HepG2 (cell line): ENCODE measurements around the gene SPACA4. TPM values are rescaled to one million over a fixed set of nuclear protein-coding genes. Genes with fewer than 3 reads are reported as not detected.

Source experiments
- ASH2L ChIP-seq: fragments of 300-600, 200-600 bp; sonication (generic); IDR thresholded peaks from 2 replicates; pipeline ENCODE4 v1.7.0; 2017; ENCODE audit warnings: low read depth, mild to moderate bottlenecking, moderate library complexity, mixed read lengths, low read length; ENCODE audit not compliant: insufficient read length
- BRD4 ChIP-seq: sonication (generic); formaldehyde crosslinking; IDR thresholded peaks from 2 replicates; pipeline ENCODE4 v1.4.0; 2020; ENCODE audit warnings: missing genetic modification reagents
- CHD4 ChIP-seq: fragments of 200-600 bp; sonication (generic); IDR thresholded peaks from 2 replicates; pipeline ENCODE4 v1.7.0; 2017; ENCODE audit warnings: mild to moderate bottlenecking, low read length, borderline replicate concordance
- HNF4A ChIP-seq: sonication (generic); formaldehyde crosslinking; IDR thresholded peaks from 2 replicates; pipeline ENCODE4 v1.4.0; 2020; ENCODE audit warnings: missing genetic modification reagents
- KDM1A ChIP-seq: IDR thresholded peaks from 2 replicates; pipeline ENCODE4 v1.6.1; 2016; ENCODE audit warnings: missing compliant biosample characterization
- MAFK ChIP-seq, 2 experiments: IDR thresholded peaks in 1 of 2; conservative IDR thresholded peaks in 1 of 2; 2 replicates each; pipeline ENCODE4 v1.6.1; 2011; ENCODE audit warnings: improper control_type of control experiment in 2 of 2, low read length in 2 of 2
- MED8 ChIP-seq: sonication (generic); formaldehyde crosslinking; IDR thresholded peaks from 2 replicates; pipeline ENCODE4 v1.8.1; 2023; ENCODE audit warnings: mild to moderate bottlenecking, missing genetic modification reagents; ENCODE audit not compliant: insufficient replicate concordance
- NFATC3 ChIP-seq: sonication (generic); formaldehyde crosslinking; IDR thresholded peaks from 2 replicates; pipeline ENCODE4 v1.5.1; 2020; ENCODE audit warnings: mild to moderate bottlenecking, missing genetic modification reagents
- ONECUT2 ChIP-seq: sonication (generic); formaldehyde crosslinking; IDR thresholded peaks from 2 replicates; pipeline ENCODE4 v1.4.0; 2020; ENCODE audit warnings: missing genetic modification reagents
- SMARCC2 ChIP-seq: fragments of 450-650 bp; IDR thresholded peaks from 2 replicates; pipeline ENCODE4 v1.6.1; 2017; ENCODE audit warnings: antibody characterized with exemption, mild to moderate bottlenecking
- SRSF4 ChIP-seq: fragments of 200-400 bp; formaldehyde crosslinking; IDR thresholded peaks from one replicate; pipeline ENCODE4 v1.6.1; 2018; ENCODE audit warnings: mild to moderate bottlenecking, low read depth, low read length, moderate library complexity; ENCODE audit not compliant: poor library complexity, severe bottlenecking
- SRY ChIP-seq: sonication (generic); formaldehyde crosslinking; IDR thresholded peaks from 2 replicates; pipeline ENCODE4 v1.8.0; 2022; ENCODE audit warnings: mild to moderate bottlenecking, missing genetic modification reagents
- TMF1 ChIP-seq: sonication (generic); formaldehyde crosslinking; IDR thresholded peaks from 2 replicates; pipeline ENCODE4 v1.8.1; 2022; ENCODE audit warnings: low read depth, missing genetic modification reagents
- ZEB1 ChIP-seq: IDR thresholded peaks from 2 replicates; pipeline ENCODE4 v1.6.1; 2012; ENCODE audit warnings: mild to moderate bottlenecking, low read depth, inconsistent platforms; ENCODE audit not compliant: insufficient replicate concordance
- ZNF10 ChIP-seq: sonication (generic); formaldehyde crosslinking; IDR thresholded peaks from 2 replicates; pipeline ENCODE4 v1.4.0; 2020; ENCODE audit warnings: mild to moderate bottlenecking, low read depth, missing genetic modification reagents, borderline replicate concordance
- ZNF224 ChIP-seq: sonication (generic); formaldehyde crosslinking; IDR thresholded peaks from 2 replicates; pipeline ENCODE4 v1.5.0; 2020; ENCODE audit warnings: mild to moderate bottlenecking, missing genetic modification reagents
- ZNF607 ChIP-seq: sonication (generic); formaldehyde crosslinking; IDR thresholded peaks from 2 replicates; pipeline ENCODE4 v1.5.1; 2020; ENCODE audit warnings: missing genetic modification reagents, mild to moderate bottlenecking, borderline replicate concordance
- ZNF724P ChIP-seq: sonication (generic); formaldehyde crosslinking; IDR thresholded peaks from 2 replicates; pipeline ENCODE4 v1.8.0; 2022; ENCODE audit warnings: missing genetic modification reagents, borderline replicate concordance
- ZNF879 ChIP-seq: sonication (generic); formaldehyde crosslinking; IDR thresholded peaks from 2 replicates; pipeline ENCODE4 v1.8.1; 2023; ENCODE audit warnings: missing genetic modification reagents
- polyA plus RNA-seq, 8 experiments: library from polyadenylated mRNA; depleted of rRNA in 3 of 8; stranded (reverse) in 7 of 8; unstranded in 1 of 8; fragments of >200 nt; fragmentation: Illumina TruSeq in 4 of 8; extraction: Trizol in 4 of 8; gene quantifications; 2 replicates each; pipeline versions ENCODE4 v1.2.1 to v1.2.3, GENCODE V29; 2011 to 2016; ENCODE audit warnings: low read depth in 4 of 8, missing spikeins in 1 of 8, mixed read lengths in 1 of 8; ENCODE audit not compliant: insufficient read depth in 1 of 8
- total RNA-seq, 5 experiments: library from RNA; depleted of rRNA; stranded (reverse); fragments of >200 nt; fragmentation: Illumina TruSeq; extraction: Trizol; gene quantifications; 2 replicates each; pipeline ENCODE4 v1.2.3, GENCODE V29; 2016; ENCODE audit warnings: low read depth in 1 of 5
- TF ChIP-seq, protein P1 (sequence below): sonication (generic); formaldehyde crosslinking; IDR thresholded peaks from 2 replicates; pipeline ENCODE4 v1.8.1; 2023; ENCODE audit warnings: mild to moderate bottlenecking, missing genetic modification reagents
- TF ChIP-seq, protein P2 (sequence below): sonication (generic); formaldehyde crosslinking; IDR thresholded peaks from 2 replicates; pipeline ENCODE4 v1.9.0; 2021; ENCODE audit warnings: missing genetic modification reagents, borderline replicate concordance
- TF ChIP-seq, protein P3 (sequence below): sonication (generic); formaldehyde crosslinking; IDR thresholded peaks from 2 replicates; pipeline ENCODE4 v1.4.0; 2020; ENCODE audit warnings: missing genetic modification reagents
- TF ChIP-seq, protein P4 (sequence below): sonication (generic); formaldehyde crosslinking; IDR thresholded peaks from 2 replicates; pipeline ENCODE4 v1.8.0; 2023; ENCODE audit warnings: mild to moderate bottlenecking, missing genetic modification reagents

SPACA4 gene
- total and polyA plus RNA-seq, 2 of the 13 experiments (the other 11 are each of a cell fraction or from before 2014, with no cell fraction given): not detected

DNA sequence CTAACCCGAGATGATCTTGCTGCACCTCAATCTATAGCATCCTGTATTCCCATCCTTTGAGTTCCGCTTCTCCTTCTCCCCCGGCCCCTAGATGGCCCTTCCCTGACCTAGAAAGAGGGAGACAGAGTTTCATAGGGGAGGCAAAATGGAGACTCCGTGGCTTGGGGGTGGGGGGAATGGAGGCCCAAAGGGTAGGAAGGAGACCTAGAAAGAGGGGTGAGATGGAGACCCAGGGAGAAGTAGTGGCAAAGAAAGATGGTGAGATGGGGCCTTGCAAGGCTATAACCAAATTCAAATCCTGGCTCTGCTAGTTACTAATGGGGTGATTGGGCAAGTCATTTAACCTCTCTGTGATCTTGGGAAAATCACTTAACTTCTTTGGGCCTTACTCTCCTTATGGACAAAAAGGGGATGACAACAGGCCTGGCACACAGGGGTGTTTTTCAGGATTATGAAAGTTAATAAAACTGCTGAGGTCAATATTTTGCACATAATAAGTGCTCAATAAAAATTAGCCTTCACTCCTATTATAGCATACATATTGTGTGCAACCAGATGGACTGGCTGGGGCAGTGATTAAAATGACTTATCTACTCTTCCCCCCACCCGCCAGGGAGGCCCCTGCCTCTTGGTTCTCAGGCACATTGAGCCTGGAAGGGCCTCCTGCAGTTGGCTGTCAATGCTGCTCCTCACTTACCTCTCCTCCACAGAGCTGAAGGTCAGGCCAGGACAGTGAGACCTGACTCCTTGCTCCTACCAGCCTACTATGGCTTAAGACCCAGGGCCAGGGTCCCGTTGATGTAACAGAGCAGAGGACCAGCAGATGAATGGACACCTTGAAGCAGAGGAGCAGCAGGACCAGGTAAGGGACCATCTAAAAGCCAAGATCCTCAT is 13.4 kb downstream of the SPACA4 start (continued):
- TF ChIP-seq, protein P1, sequence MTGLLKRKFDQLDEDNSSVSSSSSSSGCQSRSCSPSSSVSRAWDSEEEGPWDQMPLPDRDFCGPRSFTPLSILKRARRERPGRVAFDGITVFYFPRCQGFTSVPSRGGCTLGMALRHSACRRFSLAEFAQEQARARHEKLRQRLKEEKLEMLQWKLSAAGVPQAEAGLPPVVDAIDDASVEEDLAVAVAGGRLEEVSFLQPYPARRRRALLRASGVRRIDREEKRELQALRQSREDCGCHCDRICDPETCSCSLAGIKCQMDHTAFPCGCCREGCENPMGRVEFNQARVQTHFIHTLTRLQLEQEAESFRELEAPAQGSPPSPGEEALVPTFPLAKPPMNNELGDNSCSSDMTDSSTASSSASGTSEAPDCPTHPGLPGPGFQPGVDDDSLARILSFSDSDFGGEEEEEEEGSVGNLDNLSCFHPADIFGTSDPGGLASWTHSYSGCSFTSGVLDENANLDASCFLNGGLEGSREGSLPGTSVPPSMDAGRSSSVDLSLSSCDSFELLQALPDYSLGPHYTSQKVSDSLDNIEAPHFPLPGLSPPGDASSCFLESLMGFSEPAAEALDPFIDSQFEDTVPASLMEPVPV (CRISPR knock-in tag): peak; percentile 19; the same call in 1 of the 2 replicates
- TF ChIP-seq, protein P2, sequence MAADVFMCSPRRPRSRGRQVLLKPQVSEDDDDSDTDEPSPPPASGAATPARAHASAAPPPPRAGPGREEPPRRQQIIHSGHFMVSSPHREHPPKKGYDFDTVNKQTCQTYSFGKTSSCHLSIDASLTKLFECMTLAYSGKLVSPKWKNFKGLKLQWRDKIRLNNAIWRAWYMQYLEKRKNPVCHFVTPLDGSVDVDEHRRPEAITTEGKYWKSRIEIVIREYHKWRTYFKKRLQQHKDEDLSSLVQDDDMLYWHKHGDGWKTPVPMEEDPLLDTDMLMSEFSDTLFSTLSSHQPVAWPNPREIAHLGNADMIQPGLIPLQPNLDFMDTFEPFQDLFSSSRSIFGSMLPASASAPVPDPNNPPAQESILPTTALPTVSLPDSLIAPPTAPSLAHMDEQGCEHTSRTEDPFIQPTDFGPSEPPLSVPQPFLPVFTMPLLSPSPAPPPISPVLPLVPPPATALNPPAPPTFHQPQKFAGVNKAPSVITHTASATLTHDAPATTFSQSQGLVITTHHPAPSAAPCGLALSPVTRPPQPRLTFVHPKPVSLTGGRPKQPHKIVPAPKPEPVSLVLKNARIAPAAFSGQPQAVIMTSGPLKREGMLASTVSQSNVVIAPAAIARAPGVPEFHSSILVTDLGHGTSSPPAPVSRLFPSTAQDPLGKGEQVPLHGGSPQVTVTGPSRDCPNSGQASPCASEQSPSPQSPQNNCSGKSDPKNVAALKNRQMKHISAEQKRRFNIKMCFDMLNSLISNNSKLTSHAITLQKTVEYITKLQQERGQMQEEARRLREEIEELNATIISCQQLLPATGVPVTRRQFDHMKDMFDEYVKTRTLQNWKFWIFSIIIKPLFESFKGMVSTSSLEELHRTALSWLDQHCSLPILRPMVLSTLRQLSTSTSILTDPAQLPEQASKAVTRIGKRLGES (CRISPR knock-in tag): no peak
- TF ChIP-seq KDM1A (peak; percentile 99), ZNF224 (CRISPR knock-in tag) (0 out of 2 replicates have a peak, but pooled peaks have one; percentile 12), ZNF724P (CRISPR knock-in tag) (no peak), SRSF4 (no peak), ZEB1 (no peak), CHD4 (peak; percentile 99), BRD4 (no peak), ASH2L (peak; percentile 2), TMF1 (CRISPR knock-in tag) (no peak), SMARCC2 (no peak), MAFK (conservative IDR thresholded peaks at IDR 0.05 in 1 of 2, IDR thresholded peaks at IDR 0.05 in 1 of 2; ENCODE audit: low read length in 2 of 2) (0 out of 4 replicates have a peak, but pooled peaks of 1 of the 2 experiments have one; percentile 17), ZNF879 (CRISPR knock-in tag) (no peak), SRY (CRISPR knock-in tag) (no peak), ZNF607 (CRISPR knock-in tag) (no peak), NFATC3 (no peak), ZNF10 (CRISPR knock-in tag) (no peak), HNF4A (CRISPR knock-in tag) (no peak), MED8 (peak; percentile 0), ONECUT2 (0 out of 2 replicates have a peak, but pooled peaks have one; percentile 11)
- TF ChIP-seq, protein P3, sequence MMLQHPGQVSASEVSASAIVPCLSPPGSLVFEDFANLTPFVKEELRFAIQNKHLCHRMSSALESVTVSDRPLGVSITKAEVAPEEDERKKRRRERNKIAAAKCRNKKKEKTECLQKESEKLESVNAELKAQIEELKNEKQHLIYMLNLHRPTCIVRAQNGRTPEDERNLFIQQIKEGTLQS (CRISPR knock-in tag): no peak
- TF ChIP-seq, protein P4, sequence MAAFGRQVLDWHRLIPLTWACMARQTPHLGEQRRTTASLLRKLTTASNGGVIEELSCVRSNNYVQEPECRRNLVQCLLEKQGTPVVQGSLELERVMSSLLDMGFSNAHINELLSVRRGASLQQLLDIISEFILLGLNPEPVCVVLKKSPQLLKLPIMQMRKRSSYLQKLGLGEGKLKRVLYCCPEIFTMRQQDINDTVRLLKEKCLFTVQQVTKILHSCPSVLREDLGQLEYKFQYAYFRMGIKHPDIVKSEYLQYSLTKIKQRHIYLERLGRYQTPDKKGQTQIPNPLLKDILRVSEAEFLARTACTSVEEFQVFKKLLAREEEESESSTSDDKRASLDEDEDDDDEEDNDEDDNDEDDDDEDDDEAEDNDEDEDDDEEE: peak; percentile 8; the same call in 1 of the 2 replicates
